HuH-7 (cell line): Measurements from ENCODE around the gene FRMD1.

Experiments
- DNase-seq: peaks from one replicate; pipeline ENCODE4 v3.0.0; 2011; ENCODE audit warnings: low spot score

FRMD1 gene

DNA sequence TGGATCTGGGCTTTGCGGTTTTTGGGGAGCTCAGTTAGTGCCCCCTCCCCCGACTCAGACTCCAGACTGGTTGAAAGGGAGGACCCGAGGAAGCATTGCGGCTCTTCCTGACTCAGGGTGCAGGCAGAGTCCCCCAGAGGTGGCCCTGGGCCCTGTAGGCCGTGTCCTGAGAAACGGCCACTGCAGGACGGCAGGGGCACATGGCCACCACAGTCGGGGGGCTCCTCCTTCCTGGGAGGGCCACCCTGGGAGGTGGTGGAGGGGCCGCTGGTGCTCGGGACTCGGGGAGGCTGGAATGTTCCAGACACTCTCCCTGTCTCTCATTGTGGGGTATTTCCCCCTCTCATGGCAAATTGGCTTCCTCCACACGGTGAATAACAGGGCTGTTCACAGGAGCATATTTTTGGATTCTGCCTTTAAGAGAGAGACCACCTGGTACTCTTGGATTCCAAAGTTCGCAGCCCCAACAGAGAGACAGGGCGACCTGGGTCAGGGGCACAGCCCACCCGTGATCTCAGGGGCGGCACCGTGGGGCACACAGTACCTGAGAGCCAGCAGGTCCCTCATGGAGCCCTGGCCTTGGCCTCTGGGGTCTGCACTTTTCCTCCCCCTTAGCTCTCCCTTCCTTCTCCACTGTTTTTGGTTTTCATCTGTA is 35.7 kb downstream of the FRMD1 start:
- DNase-seq: no peak

DNA sequence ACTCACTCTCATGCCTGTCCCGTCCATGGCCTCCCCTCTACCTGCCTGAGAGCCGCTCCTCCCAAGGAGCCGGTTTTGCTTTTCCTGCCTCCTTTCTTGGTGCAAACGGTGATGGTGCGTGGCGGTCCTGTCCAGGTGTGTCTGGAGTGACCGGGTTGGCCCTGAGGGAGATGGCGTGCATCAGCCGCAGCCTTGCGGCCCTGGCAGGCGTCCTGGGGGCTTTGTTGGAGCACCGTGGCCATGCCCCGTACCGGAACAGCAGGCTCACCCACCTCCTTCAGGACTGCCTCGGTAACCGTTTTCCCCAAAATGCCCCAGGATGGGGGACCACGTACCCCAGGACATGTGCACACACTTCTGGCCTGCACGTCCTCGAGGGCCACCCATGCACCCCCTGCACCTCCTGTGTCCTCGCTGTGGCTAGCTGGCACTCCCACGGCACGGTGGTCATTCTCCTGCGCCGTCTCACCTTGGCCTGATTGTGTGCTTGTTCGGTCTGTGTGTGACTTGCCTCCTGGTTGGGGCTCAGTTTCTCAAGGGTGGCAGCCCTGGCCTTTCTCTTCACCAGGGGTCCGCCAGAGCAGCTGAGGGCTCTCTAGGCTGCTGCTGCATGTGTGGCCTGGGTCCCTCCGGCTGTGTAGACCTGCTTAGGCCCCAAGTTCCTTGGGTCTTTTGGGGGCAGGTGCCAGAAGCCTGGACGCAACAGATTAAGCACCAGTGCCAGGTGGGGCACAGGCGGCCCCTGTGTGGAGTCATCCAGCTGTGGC is 36.4 kb downstream of the FRMD1 start:
- DNase-seq: no peak

DNA sequence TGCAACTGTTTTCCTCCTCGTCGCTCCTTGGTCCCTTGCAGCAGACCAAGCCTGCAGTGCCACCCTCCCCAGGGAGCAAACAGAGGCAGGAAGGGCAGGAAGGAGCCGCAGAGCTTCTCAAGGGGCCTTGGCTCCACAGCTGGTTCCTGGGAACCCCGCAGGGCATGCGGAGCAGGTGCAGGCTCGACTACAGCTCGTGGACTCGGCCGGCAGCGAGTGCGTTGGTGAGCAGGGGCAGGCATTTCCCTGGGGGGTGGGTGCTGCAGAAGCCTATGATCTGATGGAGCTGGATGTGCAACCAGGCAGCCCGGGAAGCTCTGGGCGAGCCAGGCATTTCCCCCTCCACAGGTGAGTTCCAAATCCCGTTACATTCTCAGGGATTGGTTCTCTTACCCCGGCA is 37.1 kb downstream of the FRMD1 start:
- no peak for DNase-seq

- no peak for DNase-seq
Measured at GRCh38 chr6:168040856-168041496, 38.0 kb downstream of the FRMD1 start.

DNA sequence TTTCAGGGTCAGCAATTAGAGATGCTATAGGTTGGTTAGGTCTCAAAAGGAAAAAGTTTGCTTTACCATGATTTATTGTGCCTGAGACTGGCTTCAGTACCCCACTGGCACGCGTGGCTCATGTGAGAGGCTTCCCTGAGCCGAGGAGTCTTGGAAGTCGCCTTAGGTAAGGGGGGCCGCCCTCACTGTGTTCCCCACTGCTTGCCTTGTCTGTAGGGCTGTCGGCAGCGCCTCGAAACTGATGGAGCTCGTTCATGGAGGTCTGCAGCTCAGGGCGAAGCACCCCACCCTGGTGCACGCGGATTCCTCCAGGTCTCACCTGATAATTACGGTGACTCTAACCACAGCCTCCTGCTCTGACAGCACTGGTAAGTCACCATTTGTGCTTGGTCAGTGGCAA is 39.2 kb downstream of the FRMD1 start:
- no peak for DNase-seq

DNA sequence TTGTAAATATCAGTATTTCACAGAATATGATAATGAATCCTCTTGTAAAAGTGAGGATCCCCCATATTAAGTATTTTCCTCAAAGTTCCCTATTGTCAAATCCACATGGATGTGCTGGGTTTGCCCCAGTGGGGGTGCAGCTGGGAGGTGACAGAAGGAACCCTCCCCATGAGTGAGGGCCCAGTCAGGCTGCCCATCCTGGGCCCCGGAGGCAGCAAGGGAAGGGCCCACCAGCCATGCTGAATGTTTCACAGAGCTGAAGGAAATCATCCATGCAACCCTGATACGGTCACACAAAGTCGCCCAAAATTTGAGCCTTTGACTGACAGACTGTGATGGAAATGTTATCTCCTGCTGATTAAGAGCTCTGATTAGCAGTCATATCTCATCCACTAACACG is 39.7 kb downstream of the FRMD1 start:
- DNase-seq: no peak

- no peak for DNase-seq
Measured at GRCh38 chr6:168038576-168039140, 40.4 kb downstream of the FRMD1 start.

DNA sequence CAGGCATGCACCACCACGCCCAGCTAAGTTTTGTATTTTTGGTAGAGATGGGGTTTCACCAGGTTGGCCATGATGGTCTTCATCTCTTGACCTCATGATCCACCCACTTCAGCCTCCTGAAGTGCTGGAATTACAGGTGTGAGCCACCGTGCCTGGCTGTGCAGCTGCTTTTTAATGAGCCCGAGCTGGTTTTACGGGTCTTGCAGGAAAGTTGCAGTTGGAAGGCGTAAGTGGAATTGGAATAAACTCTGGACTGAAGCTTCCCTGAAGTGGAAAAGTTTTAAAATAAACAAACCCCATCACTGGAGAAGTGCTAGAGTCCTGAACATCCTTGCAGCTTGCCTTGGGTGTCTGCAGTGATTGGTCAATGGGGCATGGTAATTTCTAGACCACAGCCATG is 41.2 kb downstream of the FRMD1 start:
- DNase-seq: no peak

DNA sequence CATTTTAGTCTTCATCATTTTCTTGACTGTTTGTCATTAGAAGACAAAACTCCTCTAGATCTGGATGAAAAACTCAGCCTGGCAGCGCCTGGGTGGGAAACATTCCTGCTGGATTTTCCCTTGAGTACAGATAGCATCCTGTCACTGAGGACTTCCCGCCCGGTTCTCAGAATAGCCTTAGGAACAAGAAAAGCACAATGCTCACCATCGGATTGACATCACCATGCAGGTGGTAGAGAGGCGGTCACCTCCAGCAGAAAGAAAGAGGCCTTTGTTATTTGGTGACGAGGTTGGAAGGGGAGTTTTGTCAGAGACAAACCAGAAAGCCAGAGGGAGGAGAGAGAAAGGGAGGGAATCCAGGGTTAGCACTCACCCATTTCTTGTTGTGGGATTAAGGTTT is 41.8 kb downstream of the FRMD1 start:
- DNase-seq: no peak

DNA sequence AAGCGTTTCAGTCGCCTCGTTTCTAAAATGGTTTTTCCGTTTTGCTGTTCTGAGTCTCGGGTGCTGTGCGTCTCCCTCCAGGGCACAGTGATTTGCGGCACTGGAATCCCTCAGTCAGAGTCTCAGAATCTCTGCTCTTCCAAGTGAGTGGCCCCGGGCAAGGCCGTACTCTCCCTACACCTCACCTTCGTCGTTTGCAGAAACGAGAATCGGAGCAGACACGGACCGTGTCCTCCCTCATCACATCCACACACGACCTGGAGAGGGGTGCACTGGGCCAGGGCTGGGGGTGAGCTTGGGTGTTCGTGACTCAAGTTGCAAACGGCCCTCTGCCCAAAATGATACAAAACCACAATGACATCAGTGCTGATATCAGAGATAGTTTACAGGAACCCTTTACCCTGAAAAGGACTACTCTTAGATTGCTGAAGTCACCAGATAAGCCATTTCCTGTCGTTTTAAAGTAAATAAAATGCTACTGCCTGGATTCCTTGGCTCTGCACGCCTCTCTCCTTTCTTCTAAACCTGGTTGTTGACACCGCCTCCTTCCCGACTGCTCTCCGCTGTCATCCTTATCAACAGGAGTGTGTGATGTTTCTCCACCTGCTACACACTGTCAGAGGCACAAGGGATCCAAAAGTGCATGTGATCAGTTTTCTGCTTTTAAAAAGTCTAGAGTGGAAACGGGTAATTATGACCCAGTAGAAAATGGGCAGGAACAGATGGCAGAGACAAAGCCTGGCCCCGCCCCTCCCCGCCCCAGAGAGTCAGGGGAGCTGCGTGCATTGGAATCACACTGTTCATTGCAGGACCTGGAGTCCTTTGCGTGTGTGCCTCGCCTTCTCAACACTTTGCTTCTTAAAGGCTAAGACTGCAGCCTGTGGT is 43.1 kb downstream of the FRMD1 start:
- DNase-seq: peak; percentile 84

DNA sequence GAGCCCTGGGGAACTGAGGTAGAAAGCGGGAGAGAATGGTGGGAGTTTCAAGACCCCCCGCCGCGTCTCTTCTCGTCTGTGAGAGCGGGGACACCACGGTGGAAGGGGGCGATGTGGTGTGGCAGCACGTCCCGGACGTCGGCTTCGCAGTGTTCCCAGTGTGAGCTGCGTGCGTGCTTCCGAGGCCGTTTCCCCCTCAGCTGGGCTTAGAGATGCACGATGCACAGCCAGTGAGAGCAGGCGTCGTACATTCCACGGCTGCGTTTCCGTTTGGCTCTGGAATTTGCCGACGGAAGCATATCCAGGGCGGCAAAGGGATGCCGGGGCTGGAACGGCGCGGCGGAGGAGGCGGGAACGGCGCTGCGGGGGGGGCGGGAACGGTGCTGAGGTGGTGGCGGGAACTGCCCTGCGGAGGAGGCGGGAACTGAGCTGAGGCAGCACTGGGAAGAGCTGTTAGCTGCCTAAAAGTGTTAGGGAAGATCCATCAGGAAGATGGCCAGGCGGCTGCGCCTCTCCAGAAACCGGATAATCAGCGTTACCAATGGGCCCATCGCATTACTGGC is 43.8 kb downstream of the FRMD1 start:
- peak; percentile 90 for DNase-seq

- DNase-seq: no peak
Measured at GRCh38 chr6:168034537-168034936, 44.5 kb downstream of the FRMD1 start.

DNA sequence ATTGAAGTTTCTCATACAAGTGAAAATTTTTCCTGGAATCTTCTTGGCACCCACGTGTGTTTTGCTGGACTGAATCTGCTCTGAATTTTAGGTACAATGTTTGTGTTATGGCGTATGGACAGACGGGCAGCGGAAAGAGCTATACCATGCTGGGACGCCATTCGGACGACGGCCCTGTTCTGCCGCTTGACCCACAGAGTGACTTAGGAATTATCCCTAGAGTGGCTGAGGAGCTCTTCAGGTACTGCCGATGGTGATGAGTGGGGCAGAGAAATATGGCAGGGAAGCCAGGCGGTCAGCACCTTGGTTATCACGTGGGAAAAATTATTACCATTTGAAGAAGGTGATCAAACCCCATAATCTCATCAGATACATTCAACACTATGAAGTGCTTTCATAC is 45.2 kb downstream of the FRMD1 start:
- no peak for DNase-seq

GRCh38 chr6:168032005-168032760 is 46.8 kb downstream of the FRMD1 start:
- no peak for DNase-seq

DNA sequence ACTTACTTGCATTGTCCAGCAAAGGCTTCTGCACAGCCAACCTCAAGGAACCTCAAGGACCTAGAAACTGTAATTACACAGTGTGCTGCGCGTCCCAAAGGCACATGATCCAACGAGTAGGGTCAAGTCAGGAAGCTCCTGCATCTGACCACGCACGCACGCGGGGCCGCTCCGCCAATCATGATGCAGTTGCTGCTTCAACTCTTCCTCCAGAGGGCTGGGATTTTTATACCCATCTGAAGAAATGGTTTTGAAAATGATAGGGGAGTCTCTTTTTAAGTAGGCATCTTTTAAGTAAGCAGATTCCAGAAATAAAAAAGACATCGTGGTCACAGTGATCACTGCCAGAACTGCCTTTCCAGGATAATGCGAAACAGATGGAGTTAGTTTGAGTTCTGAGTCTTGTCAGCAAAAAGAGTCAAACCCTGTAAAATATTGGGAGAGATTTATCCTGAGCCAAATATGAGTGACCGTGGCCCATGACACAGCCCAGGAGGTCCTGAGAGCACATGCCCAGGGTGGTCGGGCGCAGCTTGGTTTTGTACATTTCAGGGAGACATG is 47.5 kb downstream of the FRMD1 start:
- no peak for DNase-seq

DNA sequence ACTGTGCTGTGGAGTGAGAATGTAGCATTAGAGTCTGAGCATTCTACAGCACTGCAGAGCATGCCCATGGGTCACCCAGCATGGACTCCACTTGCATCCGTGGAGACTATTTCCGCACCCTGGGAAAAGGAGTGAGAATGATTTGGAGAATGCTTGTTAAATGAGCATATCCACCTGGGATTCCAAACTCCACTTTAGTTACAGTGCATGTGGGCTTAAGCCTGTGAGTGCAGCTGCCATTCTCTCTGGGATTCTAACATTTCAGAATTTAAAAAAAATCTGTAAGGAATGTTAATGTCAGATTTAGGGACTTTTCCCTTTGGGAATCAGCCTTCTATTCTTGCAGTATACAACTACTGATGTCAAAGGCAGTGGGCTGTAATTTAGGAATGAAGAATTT is 48.1 kb downstream of the FRMD1 start:
- DNase-seq: no peak

- DNase-seq: no peak
Measured at GRCh38 chr6:168030218-168030746, 48.7 kb downstream of the FRMD1 start.

DNA sequence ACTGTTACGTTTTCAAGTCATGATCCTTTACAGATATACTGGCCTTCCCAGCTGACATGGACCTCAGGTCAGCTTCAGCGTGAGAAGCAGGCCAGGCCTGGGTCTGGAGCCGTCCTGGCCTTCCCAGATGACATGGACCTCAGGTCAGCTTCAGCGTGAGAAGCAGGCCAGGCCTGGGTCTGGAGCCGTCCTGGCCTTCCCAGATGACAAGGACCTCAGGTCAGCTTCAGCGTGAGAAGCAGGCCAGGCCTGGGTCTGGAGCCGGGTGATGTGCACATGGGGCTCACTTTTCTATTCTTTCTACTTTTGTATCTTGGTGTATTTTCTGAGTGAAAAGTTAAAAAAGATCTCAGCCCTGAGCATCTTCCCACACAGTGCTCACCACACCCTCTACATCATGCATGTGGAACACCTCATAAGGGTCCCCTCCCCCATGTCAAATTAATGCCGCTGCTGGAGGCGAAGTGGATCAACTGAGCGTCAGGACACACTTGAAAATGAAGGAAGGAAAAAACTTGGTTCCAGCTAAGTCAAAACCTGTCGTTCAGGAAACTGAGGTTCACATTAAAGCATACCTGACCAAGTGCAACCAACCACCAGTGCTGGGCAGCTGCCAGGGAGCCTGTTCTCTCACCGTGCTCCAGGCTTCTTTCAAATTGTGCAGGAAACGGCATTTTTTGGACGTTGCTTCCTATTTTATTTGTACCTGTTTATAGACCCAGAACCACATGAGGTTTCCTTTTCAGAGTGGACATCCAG is 49.4 kb downstream of the FRMD1 start:
- DNase-seq: no peak

DNA sequence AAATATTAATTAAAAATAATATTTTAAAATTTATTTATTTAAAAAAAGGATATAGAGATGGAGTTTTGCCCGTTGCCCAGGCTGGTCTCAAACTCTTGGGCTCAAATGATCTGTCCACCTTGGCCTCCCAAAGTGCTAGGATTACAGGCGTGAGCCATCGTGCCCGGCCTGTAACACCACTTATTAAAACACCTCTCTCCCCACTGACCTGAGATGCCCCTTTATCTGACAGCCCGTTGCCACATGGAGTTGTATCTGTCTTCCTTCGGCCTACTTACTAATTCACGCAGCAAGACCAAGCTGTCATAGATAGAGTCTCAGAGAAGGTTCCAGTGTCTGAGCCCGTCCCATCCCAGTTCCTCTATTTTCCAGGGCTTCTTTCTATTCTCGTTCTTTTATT is 50.8 kb downstream of the FRMD1 start:
- no peak for DNase-seq

DNA sequence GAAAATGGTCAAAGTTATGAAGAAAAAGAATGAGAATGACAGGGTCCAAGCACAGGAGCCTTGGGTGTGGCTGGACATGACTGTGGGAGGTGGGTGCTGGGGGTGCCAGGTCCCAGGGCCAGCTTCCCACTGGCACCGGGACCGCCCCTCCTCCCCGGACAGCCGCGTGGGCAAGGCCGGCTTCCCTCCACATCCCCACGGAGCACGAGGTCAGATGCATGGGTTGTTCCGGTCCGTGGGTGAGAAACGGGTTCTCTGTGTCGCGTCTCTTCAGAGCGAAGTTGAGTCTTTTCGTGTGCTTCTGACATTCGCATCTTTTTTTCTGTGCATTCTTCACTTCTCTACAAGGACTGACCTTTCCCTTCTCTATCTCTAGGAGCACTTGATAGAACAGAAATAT is 51.5 kb downstream of the FRMD1 start:
- no peak for DNase-seq
